Measurements from ENCODE around the gene CCDC68. TPM values are rescaled to one million over a fixed set of nuclear protein-coding genes. Genes with fewer than 3 reads are reported as not detected.

CCDC68 gene
- total RNA-seq, 1 experiment from 2014 or later, result 6.6 TPM

DNA sequence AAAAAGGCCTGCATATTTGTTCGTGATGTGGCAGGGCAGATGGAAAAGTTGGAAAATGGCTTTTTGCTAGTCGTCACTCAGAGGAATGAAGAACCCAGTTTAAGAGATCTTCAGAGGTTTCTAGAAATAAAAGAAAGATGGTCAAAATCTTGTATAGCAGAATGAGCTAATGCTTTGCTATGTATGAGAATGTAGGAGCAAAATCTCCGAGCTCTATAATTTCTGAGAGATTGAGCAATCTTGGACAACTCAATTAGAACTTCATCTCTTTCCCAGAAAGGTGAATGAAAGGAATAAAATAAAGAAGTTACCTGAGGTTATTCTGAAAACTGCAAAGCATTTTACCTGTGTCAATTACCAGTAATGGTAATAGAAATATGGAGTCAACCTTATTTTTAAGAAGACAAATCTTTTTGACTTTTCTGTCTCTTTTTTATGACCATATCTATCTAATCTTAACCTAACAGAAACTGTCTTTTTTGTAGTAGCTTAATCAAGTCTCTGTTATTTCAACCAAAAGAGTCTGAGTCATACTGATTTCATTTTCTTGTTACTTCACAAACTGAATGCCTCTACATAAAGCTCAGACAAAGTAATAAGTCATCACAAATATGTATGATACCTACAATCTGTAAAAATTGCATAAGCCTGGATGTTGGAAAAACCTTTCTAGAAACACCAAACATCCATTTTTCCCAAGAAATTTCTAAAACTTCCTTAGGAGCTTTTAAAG is 32.5 kb downstream of the CCDC68 start:
- DNase-seq (ENCODE audit: low read depth, low spot score) (no peak), ATAC-seq (no peak)
- TF ChIP-seq TCF7L2 (IDR thresholded peaks at IDR 0.05; ENCODE audit: borderline replicate concordance, extremely low read depth, insufficient read depth, insufficient read length) (no peak), FOSL1 (IDR thresholded peaks at IDR 0.05; ENCODE audit: low read depth) (no peak), SP1 (IDR thresholded peaks at IDR 0.05; ENCODE audit: low read depth) (no peak)
- intact Hi-C loops (cut with micrococcal nuclease), result no loop called here
- Histone ChIP-seq H2AFZ (ENCODE audit: low read depth, low read length, poor library complexity, severe bottlenecking) (no peak overlapping the region), H3K9ac (ENCODE audit: low read length) (no peak overlapping the region), H3K79me2 (ENCODE audit: insufficient read depth, low read length) (no peaks in the 10 kb centered on the region), H3K9me2 (ENCODE audit: insufficient read depth) (no peaks in the 10 kb centered on the region), H3K4me1 (ENCODE audit: control insufficient read depth in 1 of 2, insufficient read depth in 2 of 2, low read length in 2 of 2) (no peaks in the 10 kb centered on the region), H3K27me3 (ENCODE audit: insufficient read depth, low read length) (no peaks in the 10 kb centered on the region), H3K27ac (ENCODE audit: low read depth, low read length) (no peak overlapping the region), H4K20me1 (ENCODE audit: insufficient read depth) (no peaks in the 10 kb centered on the region), H3K4me3 (replicated peaks in 1 of 2; ENCODE audit: low read depth in 1 of 2, low read length in 2 of 2) (no peak overlapping the region), H3K9me3 (ENCODE audit: control insufficient read depth in 1 of 2, insufficient read depth in 1 of 2, low read depth in 1 of 2, low read length in 2 of 2) (no peaks in the 10 kb centered on the region), H3K36me3 (ENCODE audit: control insufficient read depth in 1 of 2, insufficient read depth in 2 of 2, low read length in 2 of 2) (no peaks in the 10 kb centered on the region), H3K4me2 (ENCODE audit: low read length) (no peak overlapping the region)
- ChIA-PET CTCF (no interaction called here), RAD21 (ENCODE audit: low non-redundant PET in 1 of 2, low total read pairs in 2 of 2, uncharacterized antibody in 2 of 2, unreplicated experiment in 2 of 2) (no interaction called here), POLR2A (no interaction called here)
- no TSS peak for BruUV-seq (replicated peaks)

DNA sequence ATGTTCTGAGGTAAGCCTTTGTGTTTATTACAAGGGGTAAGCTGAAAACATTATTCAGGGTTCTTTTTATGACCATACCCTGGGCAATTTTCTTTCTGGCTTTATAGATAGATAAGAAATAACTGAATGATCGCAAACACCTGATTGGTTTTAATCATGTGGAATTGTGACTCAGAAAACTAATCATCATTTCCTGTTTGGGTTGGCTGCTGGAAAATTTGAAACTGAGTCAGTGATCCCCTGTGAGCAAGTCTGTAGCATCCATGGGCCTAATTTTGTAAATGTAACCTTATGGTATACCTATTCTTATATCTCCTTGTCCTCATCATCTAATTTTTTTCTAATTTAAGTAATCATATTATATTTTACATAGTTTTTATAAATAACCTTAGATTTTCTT is 34.3 kb downstream of the CCDC68 start:
- H3K4me3 ChIP-seq (replicated peaks in 1 of 2; ENCODE audit: low read depth in 1 of 2, low read length in 2 of 2), result no peak overlapping the region
- no peaks in the 10 kb centered on the region for H3K9me3 ChIP-seq (ENCODE audit: control insufficient read depth in 1 of 2, insufficient read depth in 1 of 2, low read depth in 1 of 2, low read length in 2 of 2)
- no peaks in the 10 kb centered on the region for H3K9me2 ChIP-seq (ENCODE audit: insufficient read depth)
- H3K27me3 ChIP-seq (ENCODE audit: insufficient read depth, low read length), result no peaks in the 10 kb centered on the region
- no peaks in the 10 kb centered on the region for H3K79me2 ChIP-seq (ENCODE audit: insufficient read depth, low read length)
- no peaks in the 10 kb centered on the region for H3K4me1 ChIP-seq (ENCODE audit: control insufficient read depth in 1 of 2, insufficient read depth in 2 of 2, low read length in 2 of 2)
- CTCF ChIA-PET, result no interaction called here
- no peak overlapping the region for H3K4me2 ChIP-seq (ENCODE audit: low read length)
- no peak for DNase-seq (ENCODE audit: low read depth, low spot score)
- H3K9ac ChIP-seq (ENCODE audit: low read length), result no peak overlapping the region
- no peak overlapping the region for H3K27ac ChIP-seq (ENCODE audit: low read depth, low read length)
- H4K20me1 ChIP-seq (ENCODE audit: insufficient read depth), result no peaks in the 10 kb centered on the region
- RAD21 ChIA-PET (ENCODE audit: low non-redundant PET in 1 of 2, low total read pairs in 2 of 2, uncharacterized antibody in 2 of 2, unreplicated experiment in 2 of 2), result no interaction called here
- no peak overlapping the region for H2AFZ ChIP-seq (ENCODE audit: low read depth, low read length, poor library complexity, severe bottlenecking)
- POLR2A ChIA-PET, result no interaction called here
- no peaks in the 10 kb centered on the region for H3K36me3 ChIP-seq (ENCODE audit: control insufficient read depth in 1 of 2, insufficient read depth in 2 of 2, low read length in 2 of 2)
- intact Hi-C loops (cut with micrococcal nuclease), result no loop called here
- no TSS peak for BruUV-seq (replicated peaks)
- ATAC-seq, result no peak
- TF ChIP-seq RAD21 (IDR thresholded peaks at IDR 0.05; ENCODE audit: low read depth) (no peak), CEBPB (IDR thresholded peaks at IDR 0.05; ENCODE audit: low read depth) (no peak), CBX3 (IDR thresholded peaks at IDR 0.05; ENCODE audit: low read depth) (no peak), EZH2 (IDR thresholded peaks at IDR 0.05) (no peak), SP1 (IDR thresholded peaks at IDR 0.05; ENCODE audit: low read depth) (no peak), JUND (IDR thresholded peaks at IDR 0.05) (no peak), ZFX (IDR thresholded peaks at IDR 0.05) (no peak), POLR2A (IDR thresholded peaks at IDR 0.05; ENCODE audit: borderline replicate concordance, extremely low read depth, insufficient read depth, insufficient read length) (no peak), MAX (IDR thresholded peaks at IDR 0.05) (no peak), ZNF274 (IDR thresholded peaks at IDR 0.05; ENCODE audit: low read depth, low read length) (no peak), FOSL1 (IDR thresholded peaks at IDR 0.05; ENCODE audit: low read depth) (no peak), POLR2AphosphoS5 (IDR thresholded peaks at IDR 0.05; ENCODE audit: low read depth, low read length) (no peak)
- TF ChIP-seq, protein P1, sequence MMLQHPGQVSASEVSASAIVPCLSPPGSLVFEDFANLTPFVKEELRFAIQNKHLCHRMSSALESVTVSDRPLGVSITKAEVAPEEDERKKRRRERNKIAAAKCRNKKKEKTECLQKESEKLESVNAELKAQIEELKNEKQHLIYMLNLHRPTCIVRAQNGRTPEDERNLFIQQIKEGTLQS (IDR thresholded peaks at IDR 0.05), result no peak
- TF ChIP-seq, protein P2, sequence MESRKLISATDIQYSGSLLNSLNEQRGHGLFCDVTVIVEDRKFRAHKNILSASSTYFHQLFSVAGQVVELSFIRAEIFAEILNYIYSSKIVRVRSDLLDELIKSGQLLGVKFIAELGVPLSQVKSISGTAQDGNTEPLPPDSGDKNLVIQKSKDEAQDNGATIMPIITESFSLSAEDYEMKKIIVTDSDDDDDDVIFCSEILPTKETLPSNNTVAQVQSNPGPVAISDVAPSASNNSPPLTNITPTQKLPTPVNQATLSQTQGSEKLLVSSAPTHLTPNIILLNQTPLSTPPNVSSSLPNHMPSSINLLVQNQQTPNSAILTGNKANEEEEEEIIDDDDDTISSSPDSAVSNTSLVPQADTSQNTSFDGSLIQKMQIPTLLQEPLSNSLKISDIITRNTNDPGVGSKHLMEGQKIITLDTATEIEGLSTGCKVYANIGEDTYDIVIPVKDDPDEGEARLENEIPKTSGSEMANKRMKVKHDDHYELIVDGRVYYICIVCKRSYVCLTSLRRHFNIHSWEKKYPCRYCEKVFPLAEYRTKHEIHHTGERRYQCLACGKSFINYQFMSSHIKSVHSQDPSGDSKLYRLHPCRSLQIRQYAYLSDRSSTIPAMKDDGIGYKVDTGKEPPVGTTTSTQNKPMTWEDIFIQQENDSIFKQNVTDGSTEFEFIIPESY (IDR thresholded peaks at IDR 0.05; ENCODE audit: extremely low read depth, insufficient replicate concordance, low read length), result no peak
- TF ChIP-seq, protein P3, sequence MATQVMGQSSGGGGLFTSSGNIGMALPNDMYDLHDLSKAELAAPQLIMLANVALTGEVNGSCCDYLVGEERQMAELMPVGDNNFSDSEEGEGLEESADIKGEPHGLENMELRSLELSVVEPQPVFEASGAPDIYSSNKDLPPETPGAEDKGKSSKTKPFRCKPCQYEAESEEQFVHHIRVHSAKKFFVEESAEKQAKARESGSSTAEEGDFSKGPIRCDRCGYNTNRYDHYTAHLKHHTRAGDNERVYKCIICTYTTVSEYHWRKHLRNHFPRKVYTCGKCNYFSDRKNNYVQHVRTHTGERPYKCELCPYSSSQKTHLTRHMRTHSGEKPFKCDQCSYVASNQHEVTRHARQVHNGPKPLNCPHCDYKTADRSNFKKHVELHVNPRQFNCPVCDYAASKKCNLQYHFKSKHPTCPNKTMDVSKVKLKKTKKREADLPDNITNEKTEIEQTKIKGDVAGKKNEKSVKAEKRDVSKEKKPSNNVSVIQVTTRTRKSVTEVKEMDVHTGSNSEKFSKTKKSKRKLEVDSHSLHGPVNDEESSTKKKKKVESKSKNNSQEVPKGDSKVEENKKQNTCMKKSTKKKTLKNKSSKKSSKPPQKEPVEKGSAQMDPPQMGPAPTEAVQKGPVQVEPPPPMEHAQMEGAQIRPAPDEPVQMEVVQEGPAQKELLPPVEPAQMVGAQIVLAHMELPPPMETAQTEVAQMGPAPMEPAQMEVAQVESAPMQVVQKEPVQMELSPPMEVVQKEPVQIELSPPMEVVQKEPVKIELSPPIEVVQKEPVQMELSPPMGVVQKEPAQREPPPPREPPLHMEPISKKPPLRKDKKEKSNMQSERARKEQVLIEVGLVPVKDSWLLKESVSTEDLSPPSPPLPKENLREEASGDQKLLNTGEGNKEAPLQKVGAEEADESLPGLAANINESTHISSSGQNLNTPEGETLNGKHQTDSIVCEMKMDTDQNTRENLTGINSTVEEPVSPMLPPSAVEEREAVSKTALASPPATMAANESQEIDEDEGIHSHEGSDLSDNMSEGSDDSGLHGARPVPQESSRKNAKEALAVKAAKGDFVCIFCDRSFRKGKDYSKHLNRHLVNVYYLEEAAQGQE (IDR thresholded peaks at IDR 0.05; ENCODE audit: low read depth), result no peak

Measured in HCT116 (cell line).